IPS-18a (cell line): Measurements from ENCODE around the gene PIGBOS1.
A peak's percentile ranks its signal among the peaks of the same experiment; 100 is the strongest.

Source experiments
- H3K27ac ChIP-seq: one replicate; pipeline ENCODE4 v1.5.1; 2013; ENCODE audit warnings: low read length
- H3K27me3 ChIP-seq: one replicate; pipeline ENCODE4 v1.6.1; 2013; ENCODE audit warnings: mild to moderate bottlenecking, low read length; ENCODE audit not compliant: control insufficient read depth, insufficient read depth
- H3K36me3 ChIP-seq: one replicate; pipeline ENCODE4 v1.6.1; 2013; ENCODE audit warnings: low read depth, low read length; ENCODE audit not compliant: control insufficient read depth
- H3K4me1 ChIP-seq: one replicate; pipeline ENCODE4 v1.6.1; 2013; ENCODE audit warnings: low read depth, low read length; ENCODE audit not compliant: control insufficient read depth
- H3K4me3 ChIP-seq: one replicate; pipeline ENCODE4 v1.5.1; 2013; ENCODE audit warnings: low read length
- H3K9ac ChIP-seq: one replicate; pipeline ENCODE4 v1.6.1; 2013; ENCODE audit warnings: mild to moderate bottlenecking, low read length, moderate library complexity
- H3K9me3 ChIP-seq: one replicate; pipeline ENCODE4 v1.6.1; 2013; ENCODE audit warnings: low read depth, low read length; ENCODE audit not compliant: control insufficient read depth

PIGBOS1 gene, protein sequence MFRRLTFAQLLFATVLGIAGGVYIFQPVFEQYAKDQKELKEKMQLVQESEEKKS

DNA sequence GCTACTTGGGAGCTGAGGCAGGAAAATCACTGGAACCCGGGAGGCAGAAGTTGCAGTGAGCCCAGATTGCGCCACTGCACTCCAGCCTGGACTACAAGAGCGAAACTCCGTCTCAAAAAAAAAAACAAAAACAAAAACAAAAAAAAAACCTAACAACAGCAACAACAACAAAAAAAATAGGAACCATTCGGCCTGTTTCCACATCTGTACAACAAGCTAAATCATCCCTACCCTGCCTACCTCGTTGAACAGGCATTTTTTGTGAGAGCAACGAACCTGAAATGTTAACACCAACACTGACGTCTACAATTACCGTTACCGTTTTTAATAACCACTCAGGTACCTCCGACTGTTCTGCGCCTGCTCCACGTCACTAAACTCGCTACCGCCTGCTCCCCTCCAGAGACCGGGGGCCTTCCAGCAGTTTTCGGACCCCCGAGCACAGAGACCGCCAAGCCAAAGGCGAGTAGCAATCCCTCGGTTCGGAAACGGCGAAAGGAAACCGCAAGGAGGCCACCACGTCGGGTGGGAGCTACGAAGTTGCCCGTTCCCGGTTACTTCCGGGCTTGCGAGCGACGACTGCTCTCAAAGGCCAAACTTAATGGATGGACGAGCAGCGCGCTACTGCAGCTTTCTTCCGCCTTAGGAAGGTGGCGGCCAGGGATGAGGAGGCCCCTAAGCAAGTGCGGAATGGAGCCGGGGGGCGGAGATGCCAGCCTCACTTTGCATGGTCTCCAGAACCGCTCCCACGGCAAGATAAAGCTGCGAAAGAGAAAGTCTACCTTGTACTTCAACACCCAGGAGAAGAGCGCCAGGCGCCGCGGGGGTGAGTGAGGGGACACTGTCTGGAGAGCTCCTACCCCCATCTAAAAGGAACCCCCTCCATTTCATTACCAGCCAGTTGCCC, at the start of gene PIGBOS1, which contains the start of gene PIGB:
Gene PIGBOS1 (minus strand): TSS at position 536 of the 907 bp plus-strand sequence. CDS start 1,331 bp downstream, outside the sequence.
Gene PIGB (plus strand): TSS at position 635 of the 907 bp plus-strand sequence. CDS start 29 bp downstream, at position 664.
- Histone ChIP-seq H3K27ac (peak within 1 kb of the TSS; percentile 83), H3K9ac (peak within 1 kb of the TSS; percentile 88), H3K4me3 (peak within 1 kb of the TSS; percentile 100)

DNA sequence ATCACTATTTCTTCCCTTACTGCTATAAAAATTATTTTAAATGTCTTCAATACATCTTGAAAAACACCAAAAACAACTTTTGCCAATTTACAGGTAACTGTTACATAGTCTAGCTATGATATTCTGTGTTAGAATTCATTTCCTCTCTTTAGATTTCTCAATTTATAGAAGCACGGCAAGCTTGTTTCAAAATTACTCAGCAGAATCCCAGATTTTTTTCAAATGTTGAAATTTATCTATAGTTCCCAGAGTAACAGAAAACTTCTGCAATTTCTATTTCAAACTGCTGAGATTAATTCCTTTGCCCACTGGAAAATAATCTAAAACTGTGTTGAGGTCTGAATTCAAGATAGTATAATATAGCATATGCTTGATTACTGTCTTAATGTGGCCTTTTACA, 48.1 kb upstream of the PIGBOS1 start:
- Histone ChIP-seq H3K27me3 (no peaks in the 10 kb centered on the region), H3K36me3 (no peaks in the 10 kb centered on the region), H3K4me3 (no peak overlapping the region), H3K27ac (no peak overlapping the region), H3K4me1 (no peaks in the 10 kb centered on the region), H3K9ac (no peak overlapping the region), H3K9me3 (no peaks in the 10 kb centered on the region)

More for the DNA sequence above, at the start of gene PIGBOS1, which contains the start of gene PIGB:
- Histone ChIP-seq H3K4me1 (peaks cover 2% of the 10 kb centered on the region), H3K9me3 (no peaks in the 10 kb centered on the region), H3K27me3 (no peaks in the 10 kb centered on the region), H3K36me3 (no peaks in the 10 kb centered on the region)

DNA sequence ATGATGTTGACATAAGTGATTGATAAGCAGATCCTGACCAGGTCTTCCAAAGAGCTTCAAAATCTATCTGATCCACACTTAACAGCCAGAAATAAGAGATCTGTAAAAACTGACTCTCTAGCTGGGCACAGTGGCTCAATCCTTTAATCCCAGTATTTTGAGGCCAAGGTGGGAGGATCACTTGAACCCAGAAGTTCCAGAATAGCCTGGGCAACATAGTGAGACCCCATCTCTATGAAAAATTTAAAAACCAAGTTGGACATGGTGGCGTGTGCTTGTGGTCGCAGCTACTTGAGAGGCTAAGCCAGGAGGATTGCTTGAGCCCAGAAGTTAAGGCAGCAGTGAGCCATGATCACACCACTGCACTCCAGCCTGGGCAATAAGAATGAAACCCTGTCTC, 43.7 kb upstream of the PIGBOS1 start:
- Histone ChIP-seq H3K27ac (no peak overlapping the region), H3K4me1 (no peaks in the 10 kb centered on the region), H3K27me3 (no peaks in the 10 kb centered on the region), H3K36me3 (no peaks in the 10 kb centered on the region), H3K4me3 (no peak overlapping the region), H3K9me3 (no peaks in the 10 kb centered on the region), H3K9ac (no peak overlapping the region)

DNA sequence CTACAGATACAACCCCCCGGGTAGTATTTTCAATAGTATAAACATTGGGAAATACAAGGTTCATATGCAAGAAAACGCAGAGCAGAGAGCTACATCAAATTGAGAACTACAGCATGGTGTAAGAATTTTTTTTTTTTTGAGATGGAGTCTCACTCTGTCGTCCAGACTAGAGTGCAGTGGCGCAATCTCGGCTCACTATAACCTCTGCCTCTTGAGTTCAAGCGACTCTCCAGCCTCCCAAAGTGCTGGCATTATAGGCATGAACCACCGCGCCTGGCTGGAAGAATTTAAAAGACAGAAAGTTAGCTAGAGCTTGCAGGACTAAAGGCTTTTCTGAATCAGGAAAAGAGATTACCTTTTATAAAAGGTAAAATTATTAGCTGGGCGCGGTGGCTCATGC, 42.1 kb upstream of the PIGBOS1 start:
- Histone ChIP-seq H3K4me1 (no peaks in the 10 kb centered on the region), H3K27me3 (no peaks in the 10 kb centered on the region), H3K27ac (no peak overlapping the region), H3K9ac (no peak overlapping the region), H3K36me3 (no peaks in the 10 kb centered on the region), H3K9me3 (no peaks in the 10 kb centered on the region), H3K4me3 (no peak overlapping the region)

DNA sequence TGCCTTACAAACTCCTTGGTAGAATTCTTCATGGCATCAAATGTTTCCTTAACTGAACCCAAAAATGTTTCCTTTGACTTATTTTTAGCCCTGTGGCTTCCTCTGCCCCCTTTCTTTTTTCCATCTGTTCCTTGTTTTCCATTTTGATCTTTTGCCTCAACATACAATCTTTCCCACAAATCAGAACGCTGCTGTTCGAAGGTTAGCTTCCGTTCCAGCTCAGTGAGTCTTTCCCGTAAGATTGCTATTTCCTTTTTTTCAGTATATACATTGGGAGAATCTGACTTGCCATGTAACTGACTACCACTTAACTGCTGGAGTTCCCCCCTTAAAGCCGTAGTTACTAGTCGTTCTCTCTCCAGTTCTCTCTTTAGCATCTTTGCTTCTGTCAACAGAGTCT, 41.3 kb upstream of the PIGBOS1 start:
- Histone ChIP-seq H3K27me3 (no peaks in the 10 kb centered on the region), H3K27ac (no peak overlapping the region), H3K9me3 (no peaks in the 10 kb centered on the region), H3K4me3 (no peak overlapping the region), H3K4me1 (no peaks in the 10 kb centered on the region), H3K9ac (no peak overlapping the region), H3K36me3 (no peaks in the 10 kb centered on the region)

DNA sequence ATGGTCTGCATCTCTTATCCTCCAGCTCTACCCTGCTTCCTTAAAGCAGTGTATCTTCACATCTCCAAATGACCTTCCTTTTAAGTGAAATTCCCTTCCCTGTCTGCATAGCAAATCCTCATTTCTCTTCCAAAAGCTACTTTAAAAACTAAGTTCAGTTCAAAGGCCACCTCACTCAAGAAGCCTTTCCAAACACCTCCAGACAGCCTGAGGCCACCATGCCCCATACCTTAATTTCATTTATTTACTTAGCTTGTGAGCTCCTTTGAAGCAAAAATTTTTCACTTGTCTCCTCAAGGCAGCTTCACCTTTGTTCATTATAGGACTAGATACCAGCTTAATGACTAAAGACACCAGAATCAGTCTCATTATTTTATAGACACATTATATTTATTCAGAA, 39.5 kb upstream of the PIGBOS1 start:
- Histone ChIP-seq H3K27me3 (no peaks in the 10 kb centered on the region), H3K9me3 (no peaks in the 10 kb centered on the region), H3K4me1 (peaks cover 2% of the 10 kb centered on the region), H3K4me3 (no peak overlapping the region), H3K9ac (no peak overlapping the region), H3K27ac (no peak overlapping the region), H3K36me3 (no peaks in the 10 kb centered on the region)

DNA sequence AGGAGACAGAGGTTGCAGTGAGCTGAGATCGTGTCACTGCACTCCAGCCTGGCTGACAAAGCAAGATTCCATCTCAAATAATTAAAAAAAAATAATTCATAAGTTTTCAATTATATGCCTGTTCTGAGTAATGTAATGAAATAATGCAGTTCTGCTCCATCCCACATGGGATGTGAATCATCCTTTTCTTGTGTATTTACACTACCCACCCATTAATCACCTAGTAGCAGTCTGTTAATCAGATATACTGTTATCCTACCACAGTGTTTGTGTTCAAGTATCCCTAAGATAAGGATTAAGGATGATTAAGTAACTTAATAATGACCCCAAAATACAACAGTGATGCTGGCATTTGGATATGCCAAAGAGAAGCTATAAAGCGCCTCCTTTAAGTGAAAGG, 38.9 kb upstream of the PIGBOS1 start:
- Histone ChIP-seq H3K27ac (no peak overlapping the region), H3K36me3 (no peaks in the 10 kb centered on the region), H3K27me3 (no peaks in the 10 kb centered on the region), H3K9me3 (no peaks in the 10 kb centered on the region), H3K4me1 (peaks cover 9% of the 10 kb centered on the region), H3K9ac (no peak overlapping the region), H3K4me3 (no peak overlapping the region)

DNA sequence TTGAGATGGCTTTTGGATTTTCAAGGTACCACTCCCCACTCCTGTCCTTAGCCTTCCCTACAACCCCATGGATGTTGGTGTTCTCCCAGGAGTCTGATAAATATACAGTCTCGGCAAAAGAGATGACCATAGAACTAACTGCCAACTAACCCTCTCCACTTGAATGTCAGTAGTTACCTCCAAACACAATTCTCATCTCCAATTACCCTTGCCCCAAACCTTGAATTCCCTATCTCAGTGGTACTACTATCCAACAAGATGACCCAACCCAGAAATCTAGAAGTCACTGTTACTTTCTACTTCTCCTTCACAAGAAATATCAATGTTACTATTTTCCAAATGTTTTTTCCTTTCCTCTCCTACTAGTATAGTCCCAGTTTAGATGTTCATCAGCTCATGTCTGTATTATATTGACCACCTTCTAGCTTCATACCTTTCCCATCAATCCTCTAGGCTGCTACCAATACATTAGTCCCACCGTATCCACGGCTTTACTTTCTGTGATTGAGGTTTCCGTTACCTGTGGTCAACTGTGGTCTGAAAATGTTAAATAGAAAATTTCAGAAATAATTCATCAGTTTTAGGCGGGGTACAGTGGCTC, 38.2 kb upstream of the PIGBOS1 start:
- Histone ChIP-seq H3K36me3 (no peaks in the 10 kb centered on the region), H3K4me1 (peaks cover 16% of the 10 kb centered on the region), H3K9me3 (no peaks in the 10 kb centered on the region), H3K9ac (no peak overlapping the region), H3K27ac (no peak overlapping the region), H3K4me3 (no peak overlapping the region), H3K27me3 (no peaks in the 10 kb centered on the region)

DNA sequence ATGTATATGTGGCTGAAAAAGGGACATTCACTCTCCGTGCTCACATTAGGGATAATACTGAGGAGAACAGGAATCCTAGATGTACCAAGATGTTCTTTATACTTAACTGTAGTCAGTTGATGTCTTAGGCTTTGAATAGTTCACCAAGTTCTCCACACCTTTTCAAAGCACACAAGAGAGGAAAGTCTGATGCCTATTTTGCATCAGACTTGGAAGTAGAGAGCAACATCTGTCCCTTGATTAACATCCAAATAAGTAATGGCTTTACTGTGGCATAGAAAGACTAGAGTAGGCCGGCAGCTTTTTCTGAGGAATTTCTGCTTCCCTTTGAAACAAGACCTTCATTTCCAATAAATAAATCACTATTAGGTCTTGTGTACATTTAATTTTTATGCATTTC, 34.1 kb upstream of the PIGBOS1 start:
- no peak overlapping the region for H3K9ac ChIP-seq
- no peaks in the 10 kb centered on the region for H3K9me3 ChIP-seq
- H3K27me3 ChIP-seq, result no peaks in the 10 kb centered on the region
- H3K36me3 ChIP-seq, result no peaks in the 10 kb centered on the region
- no peak overlapping the region for H3K27ac ChIP-seq
- peaks cover 22% of the 10 kb centered on the region for H3K4me1 ChIP-seq
- H3K4me3 ChIP-seq, result peak overlapping the region; percentile 29

DNA sequence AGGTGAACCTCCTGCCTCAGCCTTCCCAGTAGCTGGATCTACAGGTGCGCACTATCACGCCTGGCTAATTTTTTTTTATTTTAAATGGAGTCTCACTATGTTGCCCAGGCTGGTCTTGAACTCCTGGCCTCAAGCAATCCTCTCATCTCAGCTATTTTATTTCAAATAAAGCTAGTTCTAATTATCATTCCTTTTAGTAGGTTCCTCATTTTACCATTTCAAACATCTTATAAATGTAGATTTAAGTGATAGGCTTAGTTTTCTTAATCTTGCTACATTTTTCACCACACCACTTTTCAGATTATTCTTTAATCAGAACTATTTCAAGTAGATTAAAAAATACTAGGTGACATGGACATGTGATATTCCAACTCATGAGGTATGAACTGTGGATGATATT, 30.4 kb upstream of the PIGBOS1 start:
- Histone ChIP-seq H3K36me3 (no peaks in the 10 kb centered on the region), H3K9ac (no peak overlapping the region), H3K9me3 (no peaks in the 10 kb centered on the region), H3K27ac (no peak overlapping the region), H3K4me1 (peaks cover 25% of the 10 kb centered on the region), H3K27me3 (no peaks in the 10 kb centered on the region), H3K4me3 (no peak overlapping the region)

DNA sequence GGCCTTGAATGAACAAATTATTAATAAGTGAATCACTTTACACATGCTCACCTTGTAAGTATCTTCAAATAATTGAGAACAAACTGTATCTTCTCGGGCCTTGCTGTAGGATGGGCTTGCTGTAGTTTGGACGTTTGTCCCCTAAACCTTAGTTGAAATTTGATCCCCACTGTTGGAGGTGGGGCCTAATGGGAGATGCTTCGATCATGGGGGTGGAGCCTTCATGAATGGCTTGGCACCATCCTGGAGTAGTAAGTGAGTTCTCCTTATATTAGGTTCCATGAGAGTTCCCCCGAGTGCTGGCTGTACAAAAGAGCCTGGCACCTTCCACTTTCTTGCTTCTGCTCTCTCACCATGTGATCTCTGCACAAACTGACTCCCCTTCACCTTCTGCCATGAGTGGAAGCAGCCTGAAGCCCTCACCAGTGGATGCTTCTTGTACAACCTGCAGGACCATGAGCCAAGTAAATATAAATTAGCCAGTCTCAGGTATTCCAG, 29.4 kb upstream of the PIGBOS1 start:
- H3K9me3 ChIP-seq, result no peaks in the 10 kb centered on the region
- no peak overlapping the region for H3K4me3 ChIP-seq
- H3K27me3 ChIP-seq, result no peaks in the 10 kb centered on the region
- no peak overlapping the region for H3K27ac ChIP-seq
- no peaks in the 10 kb centered on the region for H3K36me3 ChIP-seq
- no peak overlapping the region for H3K9ac ChIP-seq
- H3K4me1 ChIP-seq, result peaks cover 31% of the 10 kb centered on the region
